Islet precursor cell (in vitro differentiated cells): ENCODE results near the gene PSMB7.

Experiments
- DNase-seq: peaks from one replicate; pipeline ENCODE4 v3.0.0-alpha.2; 2018

The PSMB7 gene

GRCh38 chr9:124409410-124409809 lies 5.8 kb downstream of the PSMB7 start:
- no peak for DNase-seq

DNA sequence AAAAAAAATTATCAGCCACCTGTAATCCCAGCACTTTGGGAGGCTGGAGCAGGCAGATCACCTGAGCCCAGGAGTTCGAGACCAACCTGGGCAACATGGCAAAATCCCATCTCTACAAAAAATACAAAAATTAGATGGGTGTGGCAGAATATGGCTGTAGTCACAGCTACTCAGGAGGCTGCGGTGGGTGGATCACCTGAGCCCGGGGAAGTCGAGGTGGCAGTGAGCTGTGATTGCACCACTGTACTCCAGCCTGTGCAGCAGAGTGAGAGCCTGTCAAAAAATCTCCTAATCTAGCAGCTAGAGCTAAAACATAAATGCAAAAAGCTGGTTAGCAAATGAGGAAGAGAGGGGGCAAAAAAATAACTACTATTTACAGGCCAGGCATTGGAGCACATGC lies 12.0 kb downstream of the PSMB7 start:
- DNase-seq: no peak

GRCh38 chr9:124399968-124400940 lies 15.0 kb downstream of the PSMB7 start:
- DNase-seq: no peak

- no peak for DNase-seq
Measured at GRCh38 chr9:124399323-124399967, 15.8 kb downstream of the PSMB7 start.

DNA sequence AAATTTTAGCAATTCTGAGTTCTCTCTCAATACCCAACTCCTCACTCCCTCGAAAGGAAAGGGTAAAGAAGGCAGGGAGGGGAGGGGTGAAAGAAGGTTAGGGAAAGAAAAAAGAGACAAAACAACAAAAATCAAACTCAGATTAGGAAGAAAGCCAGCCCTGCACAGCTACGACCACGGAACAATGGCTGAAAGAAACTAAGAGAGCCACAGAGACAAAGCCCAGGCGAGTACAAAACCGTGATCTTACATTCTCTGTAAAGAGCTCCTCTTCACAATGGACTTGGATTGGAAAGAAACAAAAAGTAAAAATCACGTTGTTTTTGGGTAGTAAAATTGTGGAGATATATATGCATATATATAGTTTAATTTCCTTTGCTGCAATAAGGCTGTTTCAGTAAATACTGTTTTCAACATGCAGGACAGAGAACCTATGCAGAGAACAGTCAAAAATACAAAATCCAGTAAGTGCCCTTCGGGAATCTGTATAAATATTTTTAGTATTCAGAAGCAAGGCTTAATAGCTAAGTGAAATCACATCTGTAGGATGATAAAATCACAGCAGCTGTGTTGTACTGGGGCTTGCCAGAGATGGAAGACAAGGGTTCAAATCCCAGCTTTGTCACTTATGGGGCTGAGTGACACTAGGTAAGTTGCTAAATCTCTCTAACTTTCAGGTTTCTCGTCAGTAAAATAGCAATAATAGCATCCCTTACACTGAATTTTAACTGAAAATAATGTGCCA lies 16.9 kb downstream of the PSMB7 start:
- DNase-seq: no peak

DNA sequence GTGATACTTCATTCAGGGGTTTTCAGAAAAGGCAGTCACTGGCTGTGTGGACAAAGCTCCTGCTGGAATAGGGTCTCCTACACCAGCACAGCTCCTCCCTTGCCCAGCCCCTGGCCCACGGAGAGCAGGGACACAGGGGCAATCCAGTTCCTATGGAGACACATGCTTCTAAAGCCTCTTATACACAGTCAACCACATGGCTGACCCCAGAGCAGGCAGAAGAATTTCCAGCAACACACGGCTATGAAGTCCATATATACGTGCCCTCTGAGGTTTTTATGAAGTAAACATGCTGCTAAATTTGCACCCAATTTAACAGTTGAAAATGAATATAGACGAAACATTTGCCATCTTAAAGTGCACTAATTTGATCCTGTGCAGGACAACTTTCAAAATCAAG lies 19.4 kb downstream of the PSMB7 start:
- DNase-seq: no peak

GRCh38 chr9:124394596-124394995 lies 20.6 kb downstream of the PSMB7 start:
- no peak for DNase-seq

DNA sequence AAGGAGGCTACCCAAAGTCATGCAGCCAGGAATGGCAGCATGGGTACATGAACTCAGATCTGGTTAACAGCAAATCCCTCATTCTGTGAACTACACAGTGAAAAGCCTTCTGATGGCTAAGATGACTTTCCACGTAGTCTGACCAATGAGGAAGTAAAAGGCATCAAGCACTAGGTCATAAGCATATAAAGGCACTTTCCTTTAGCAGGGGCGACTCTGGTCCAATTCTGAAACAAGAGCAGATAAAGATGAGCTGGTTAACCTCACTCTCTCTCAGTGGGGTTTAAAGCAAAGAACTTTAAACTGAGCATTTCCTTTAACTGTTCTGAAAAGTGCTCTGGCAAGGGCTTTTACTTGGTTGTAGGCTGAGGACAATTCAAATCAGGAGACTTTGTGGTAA lies 21.1 kb downstream of the PSMB7 start:
- no peak for DNase-seq

- DNase-seq: peak; percentile 81
Measured at GRCh38 chr9:124392871-124393460, 22.3 kb downstream of the PSMB7 start.

GRCh38 chr9:124392254-124392870 lies 22.9 kb downstream of the PSMB7 start:
- DNase-seq: no peak

DNA sequence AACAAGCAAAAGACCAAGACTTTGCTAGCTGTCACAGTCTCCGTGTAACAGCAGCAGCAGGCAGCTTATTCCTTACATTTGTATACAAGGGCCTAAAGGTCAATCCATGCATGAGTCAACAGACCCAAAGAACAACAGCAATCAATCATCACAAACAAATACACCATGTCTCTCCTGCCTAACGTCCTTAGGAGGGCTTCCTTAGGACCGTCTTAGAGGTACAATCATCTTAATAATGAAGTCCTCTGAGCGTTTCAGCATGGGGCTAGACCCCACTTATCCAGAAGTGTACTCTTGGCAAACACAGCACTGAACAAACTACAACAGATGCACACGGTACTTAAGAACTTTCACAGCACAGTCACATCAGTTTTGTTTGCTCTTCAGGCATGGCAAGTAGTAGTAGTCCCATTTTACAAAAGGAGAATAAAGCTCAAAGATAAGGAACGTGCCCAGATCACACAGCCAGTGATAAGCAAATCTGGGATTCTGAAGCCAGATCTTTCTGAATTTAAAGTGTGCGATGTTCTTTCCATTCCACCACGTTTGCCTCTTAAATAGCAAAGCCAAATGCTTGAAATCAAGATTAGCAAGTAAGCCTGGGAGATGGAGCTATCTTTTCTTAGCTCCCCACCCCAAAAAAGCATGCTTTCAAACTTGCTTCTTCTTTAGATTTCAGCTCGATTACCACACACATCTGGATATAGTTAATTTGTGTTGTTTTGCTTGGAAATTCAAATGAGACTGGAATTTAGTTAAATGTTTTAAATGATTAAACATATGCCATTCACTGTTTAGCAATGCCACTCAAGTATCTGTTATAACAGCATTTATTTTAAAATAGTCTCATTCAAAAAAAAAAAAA lies 24.2 kb downstream of the PSMB7 start:
- no peak for DNase-seq

DNA sequence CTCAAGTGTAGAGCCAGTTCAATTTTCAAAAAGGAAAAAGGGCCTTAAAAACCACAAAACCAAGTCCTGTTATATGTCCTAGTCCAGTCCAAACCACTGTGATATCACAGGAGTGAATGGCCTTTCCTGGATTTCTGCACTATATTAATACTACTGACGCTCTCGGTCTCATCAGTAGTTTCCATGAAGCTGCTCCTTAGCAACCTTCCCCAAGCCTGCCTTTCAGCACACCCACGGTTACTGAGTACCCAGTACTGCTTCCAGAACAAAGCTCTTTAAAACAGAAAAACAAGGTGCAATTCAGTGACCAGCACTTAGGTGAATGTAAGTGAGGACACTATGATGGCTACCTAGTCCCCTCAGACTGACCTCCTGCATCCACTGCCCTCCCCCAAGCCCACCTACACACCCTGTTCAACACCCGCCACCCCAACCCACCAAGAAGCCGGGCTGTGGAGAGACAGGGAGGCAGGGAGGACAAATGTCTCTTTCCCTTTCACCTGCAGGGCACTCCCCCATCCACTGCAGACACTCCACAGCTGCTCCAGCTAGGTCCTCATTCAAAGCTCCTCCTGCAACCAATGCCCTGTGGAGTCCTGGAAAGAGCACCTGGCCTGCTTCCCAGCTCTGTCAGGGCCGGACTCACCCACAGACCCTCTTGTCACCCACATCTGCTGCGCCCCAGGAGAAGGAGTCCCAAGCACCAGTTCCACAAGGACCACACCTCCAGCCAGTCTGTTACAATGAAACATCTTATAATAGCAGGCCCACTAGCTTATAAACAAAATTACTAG lies 25.9 kb downstream of the PSMB7 start:
- DNase-seq: no peak

DNA sequence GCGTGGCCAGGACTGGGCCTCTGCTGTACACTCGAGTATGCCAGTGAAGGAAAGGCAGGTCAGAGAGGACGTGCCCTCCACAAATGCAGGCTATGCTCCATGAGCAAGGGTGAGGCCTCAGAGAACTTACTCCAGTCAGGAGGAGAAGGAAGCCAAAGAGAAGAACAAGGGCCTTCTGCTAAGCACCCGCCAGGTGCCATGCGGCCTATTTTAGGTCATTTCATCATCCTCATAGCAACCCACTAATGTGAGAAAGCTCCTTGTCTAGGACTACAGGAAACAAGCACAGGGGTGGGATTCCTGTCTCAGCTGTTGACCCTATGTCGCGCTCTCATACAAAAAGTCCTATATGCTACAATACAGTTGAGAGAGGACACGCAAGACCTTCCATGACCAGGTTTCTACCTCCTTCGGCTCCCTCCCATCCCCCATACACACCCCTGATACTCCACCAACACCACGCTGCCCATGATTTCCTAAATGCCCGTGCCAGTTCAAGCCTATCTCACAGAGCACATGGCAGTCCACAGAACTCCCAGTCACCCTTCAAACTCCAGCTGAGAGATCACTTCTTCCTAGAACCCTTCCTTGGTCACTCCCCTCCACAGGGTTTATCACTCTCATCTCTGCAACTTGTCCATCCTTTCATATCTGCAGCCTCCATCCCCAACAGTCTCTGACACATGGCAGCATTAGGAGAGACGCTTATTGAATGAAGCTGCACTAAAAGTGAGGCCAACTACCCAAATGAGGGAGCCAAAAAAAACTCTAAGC lies 26.8 kb downstream of the PSMB7 start:
- no peak for DNase-seq

DNA sequence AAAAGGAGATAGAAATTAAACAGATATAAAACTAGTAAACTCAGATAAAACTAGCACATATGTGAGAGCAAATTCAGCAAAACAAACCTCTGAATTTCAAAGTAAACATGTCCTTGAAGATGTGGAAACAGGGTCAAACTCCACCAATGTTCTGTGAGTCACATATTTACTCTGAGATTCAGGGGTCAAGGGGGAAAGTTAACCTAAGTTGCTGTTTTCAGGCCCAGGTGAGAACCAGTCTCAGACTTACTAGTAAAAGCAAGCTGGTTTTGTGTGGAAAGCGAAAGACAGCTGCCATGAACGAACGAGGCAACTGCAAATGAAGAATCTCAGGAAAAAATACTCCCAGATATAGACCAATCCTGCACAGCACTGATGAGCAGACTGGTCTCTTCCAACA lies 29.0 kb downstream of the PSMB7 start:
- no peak for DNase-seq

GRCh38 chr9:124385623-124386022 lies 29.6 kb downstream of the PSMB7 start:
- DNase-seq: no peak

DNA sequence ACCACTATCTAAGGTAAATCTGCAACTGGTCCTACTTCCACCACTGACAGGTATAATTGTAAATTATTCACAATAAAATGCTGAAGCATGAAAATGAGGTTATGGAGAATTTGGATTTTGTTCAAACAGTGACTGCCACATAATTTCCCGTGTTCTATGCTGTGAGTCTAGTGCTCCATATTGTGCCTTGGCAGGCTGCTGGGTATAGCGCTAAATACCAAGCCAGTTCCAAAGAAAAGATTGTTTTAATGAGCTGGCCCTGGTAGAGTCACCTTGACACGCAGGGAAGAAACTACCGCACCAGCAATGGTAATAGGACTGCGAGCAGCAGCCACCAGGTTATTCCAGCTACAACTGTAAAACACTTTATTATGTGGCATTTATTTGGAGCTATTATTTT lies 30.4 kb downstream of the PSMB7 start:
- DNase-seq: no peak

GRCh38 chr9:124384210-124384609 lies 31.0 kb downstream of the PSMB7 start:
- DNase-seq: no peak

DNA sequence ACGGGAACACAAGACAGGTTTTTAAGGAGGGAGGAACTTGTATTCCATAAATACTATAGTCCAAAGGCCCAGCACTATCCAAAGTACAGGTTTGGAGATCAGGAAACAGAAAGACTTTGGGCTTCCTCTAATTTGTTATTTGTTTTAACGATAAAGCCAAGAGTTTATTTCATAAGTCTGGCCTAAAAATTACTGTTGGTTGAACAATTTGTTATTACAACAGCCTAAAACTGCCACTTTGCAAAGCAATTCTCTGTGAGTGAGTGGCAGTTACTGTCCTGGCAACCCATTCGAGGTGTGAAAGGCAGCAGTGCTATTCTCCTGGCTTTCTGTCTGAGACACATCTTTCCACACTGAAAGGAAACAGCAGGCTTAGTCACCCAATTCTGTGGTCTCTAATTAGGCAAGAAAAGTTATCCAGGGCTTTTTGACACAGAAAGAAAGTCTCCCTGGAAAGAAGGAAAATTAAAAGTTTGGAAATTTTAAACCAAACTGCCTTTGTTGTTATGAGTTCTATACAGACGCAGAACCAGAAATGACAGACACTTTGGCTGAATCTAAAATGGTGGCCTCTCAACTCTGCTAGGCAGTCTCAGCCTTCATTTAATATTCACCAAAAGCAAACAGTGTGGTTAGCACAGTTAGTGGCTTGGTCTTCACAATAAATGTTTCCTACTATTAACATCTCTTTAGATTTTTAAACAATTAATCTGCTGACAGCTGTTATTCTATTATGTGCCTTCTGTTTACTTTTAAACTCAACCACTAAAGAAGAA lies 33.9 kb downstream of the PSMB7 start:
- DNase-seq: no peak
